GM21367 (cell line): Measurements from ENCODE around the gene CFAP69.
"Not testable (repeated sequence)": the region's sequence is repeated elsewhere in the genome, so short reads cannot be mapped to it uniquely, and the experiment has no call there.

Experiments
- ATAC-seq: cut with Tn5 transposase; IDR thresholded peaks from one replicate; pipeline ENCODE4 v1.9.1; 2021; ENCODE audit not compliant: unreplicated experiment

The CFAP69 gene

GRCh38 chr7:90334926-90335325 is 90.0 kb downstream of the CFAP69 start:
- not testable (repeated sequence) for ATAC-seq

DNA sequence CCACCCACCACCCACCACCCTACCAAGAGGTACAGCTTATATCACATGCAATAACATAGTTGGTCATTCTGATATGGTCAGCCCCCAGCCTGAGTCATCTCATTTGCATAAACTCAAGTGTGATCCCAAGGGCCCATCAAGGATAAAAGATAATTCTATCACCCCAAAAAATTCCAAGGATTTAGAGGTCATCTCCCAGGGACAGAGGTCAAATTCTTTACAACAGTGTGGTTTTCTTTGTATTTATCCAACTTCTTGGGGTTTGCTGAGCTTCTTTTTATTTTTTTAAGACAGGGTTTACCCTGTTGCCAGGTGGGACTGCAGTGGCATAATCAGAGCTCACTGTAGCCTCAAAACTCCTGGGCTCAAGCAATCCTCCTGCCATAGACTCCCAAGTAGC is 92.1 kb downstream of the CFAP69 start:
- ATAC-seq, result no peak

DNA sequence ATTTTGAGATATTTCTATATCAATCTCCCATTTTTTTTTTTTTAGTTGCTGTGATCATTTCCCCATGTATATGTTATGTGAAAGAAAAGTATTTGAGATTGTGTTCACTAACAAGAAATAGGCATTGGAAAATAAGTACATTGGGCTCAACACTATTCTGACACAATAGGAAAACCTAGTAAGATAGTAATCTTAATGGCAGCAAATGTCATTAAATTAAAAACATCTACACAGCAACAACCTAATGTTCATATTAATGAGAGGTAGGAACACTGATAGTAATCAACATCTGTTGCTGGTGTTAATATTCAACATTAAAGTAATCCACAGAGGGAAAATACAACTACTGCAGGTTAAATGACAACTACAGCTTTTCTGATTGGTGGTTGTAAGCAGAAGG is 100.0 kb downstream of the CFAP69 start:
- ATAC-seq, result no peak

DNA sequence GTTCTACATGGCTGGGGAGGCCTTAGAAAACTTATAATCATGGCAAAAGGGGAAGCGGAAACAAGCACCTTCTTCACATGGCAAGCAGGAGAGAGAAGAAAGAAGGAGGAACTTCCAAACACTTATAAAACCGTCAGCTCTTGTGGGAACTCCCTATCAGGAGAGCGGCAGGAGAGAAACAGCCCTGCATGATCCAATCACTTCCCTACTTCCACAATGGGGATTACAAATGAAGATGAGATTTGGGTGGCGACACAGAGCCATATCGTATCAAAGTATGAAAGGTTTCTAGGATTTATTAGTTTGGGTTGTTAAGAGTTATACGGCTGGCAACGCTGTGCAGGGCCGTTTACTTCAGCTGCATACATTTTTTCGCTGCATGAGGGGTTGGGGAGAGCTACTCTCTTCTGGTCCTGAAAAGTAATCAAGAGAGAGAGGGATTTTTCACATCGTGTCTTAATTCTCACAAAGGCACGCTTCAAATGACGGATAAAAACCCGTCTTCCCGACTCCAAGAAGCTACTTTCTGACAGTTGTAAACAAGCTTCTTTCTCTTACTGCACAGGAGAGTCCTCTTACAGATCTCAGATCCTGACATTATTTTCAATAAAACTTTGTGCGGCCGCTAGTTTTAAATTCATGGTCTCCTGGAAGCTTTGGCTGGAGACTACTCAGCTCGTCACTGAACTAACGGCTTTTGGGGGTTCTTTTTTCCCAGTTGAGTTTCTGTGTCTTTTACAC is 100.8 kb downstream of the CFAP69 start:
- ATAC-seq, result peak; percentile 7

GRCh38 chr7:90346336-90347125 is 101.6 kb downstream of the CFAP69 start, which contains the start of gene GTPBP10:
Gene GTPBP10, plus strand, starts transcription at chr7:90346716. Its CDS starts 26 bp downstream, at chr7:90346742.
- peak; percentile 97 for ATAC-seq

- no peak for ATAC-seq
These were observed 102.8 kb downstream of the CFAP69 start for GRCh38 chr7:90347759-90348158.

DNA sequence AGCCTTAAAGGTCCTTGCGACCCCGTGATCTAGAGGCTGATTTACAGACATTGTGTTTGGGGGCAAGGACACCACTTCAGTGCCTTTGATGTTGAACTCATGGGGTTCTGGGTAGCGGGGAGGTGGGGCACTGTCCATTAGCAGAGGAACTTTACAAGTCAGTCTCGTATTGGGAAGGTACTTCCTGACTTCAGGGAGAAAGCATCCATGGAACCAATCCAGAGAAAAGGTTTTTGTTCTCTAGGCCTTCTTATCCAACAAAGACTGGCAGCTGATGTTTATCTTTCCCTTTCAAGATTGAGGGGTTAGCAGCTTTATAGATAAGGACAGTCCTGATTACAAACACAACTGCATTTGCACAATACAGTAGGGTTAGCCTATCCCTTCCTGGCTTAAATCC is 104.3 kb downstream of the CFAP69 start:
- ATAC-seq, result no peak

GRCh38 chr7:90350032-90350431 is 105.1 kb downstream of the CFAP69 start:
- not testable (repeated sequence) for ATAC-seq

- no peak for ATAC-seq
These were observed 107.0 kb downstream of the CFAP69 start for GRCh38 chr7:90351987-90352386.
